Gastrocnemius medialis (tissue), 4 donors: ENCODE measurements around the gene ABLIM3.

ENCODE experiments used
- CTCF ChIP-seq, 5 experiments: fragments of 450-650 bp in 3 of 5; fragments of 200-600 bp in 2 of 5; sonication (generic) in 2 of 5; IDR thresholded peaks in 4 of 5; conservative IDR thresholded peaks in 1 of 5; 1 replicate in 4 of 5; 2 replicates in 1 of 5; pipeline ENCODE4 v1.5.1; 2016 to 2019; ENCODE audit warnings: antibody characterized with exemption in 5 of 5, mild to moderate bottlenecking in 3 of 5, moderate library complexity in 3 of 5
- POLR2A ChIP-seq, 2 donors: fragments of 450-650 bp; IDR thresholded peaks; one replicate each; pipeline ENCODE4 v1.6.1; 2017; ENCODE audit warnings: antibody characterized with exemption in 2 of 2, mild to moderate bottlenecking in 2 of 2, moderate library complexity in 2 of 2

GRCh38 chr5:149200355-149200754 lies 59.1 kb downstream of the ABLIM3 start:
- TF ChIP-seq CTCF (IDR thresholded peaks at IDR 0.05 in 4 of 5, conservative IDR thresholded peaks at IDR 0.05 in 1 of 5), result no peak
- TF ChIP-seq POLR2A (IDR thresholded peaks at IDR 0.05), result no peak
